Sigmoid colon (tissue), 7 donors: ENCODE results near the gene NT5M. TPM values are rescaled to one million over a fixed set of nuclear protein-coding genes. Genes with fewer than 3 reads are reported as not detected.
A peak's percentile ranks its signal among the peaks of the same experiment; 100 is the strongest.

ENCODE experiments used
- DNase-seq: peaks from one replicate; pipeline ENCODE4 v3.0.0-alpha.2; 2019
- H3K27ac ChIP-seq, 4 donors: fragments of 200-600 bp; sonication (generic); one replicate each; pipeline ENCODE4 v1.5.1; 2016 to 2019; ENCODE audit warnings: mild to moderate bottlenecking in 1 of 4
- H3K27me3 ChIP-seq, 3 donors: fragments of 200-600 bp; sonication (generic); one replicate each; pipeline ENCODE4 v1.5.1; 2019; ENCODE audit warnings: mild to moderate bottlenecking in 1 of 3
- H3K36me3 ChIP-seq, 4 donors: fragments of 200-600 bp; sonication (generic); one replicate each; pipeline ENCODE4 v1.5.1; 2016 to 2019
- H3K4me1 ChIP-seq, 4 donors: fragments of 200-600 bp; sonication (generic); one replicate each; pipeline ENCODE4 v1.5.1; 2017 to 2019
- H3K4me3 ChIP-seq, 4 donors: fragments of 200-600 bp; sonication (generic); one replicate each; pipeline ENCODE4 v1.5.1; 2017 to 2019; ENCODE audit warnings: mild to moderate bottlenecking in 2 of 4, moderate library complexity in 1 of 4
- H3K9me3 ChIP-seq, 4 donors: fragments of 200-600 bp in 3 of 4; sonication (generic) in 3 of 4; one replicate each; pipeline versions ENCODE4 v1.5.1 to v1.6.1; 2013 to 2019
- EP300 ChIP-seq, 4 donors: sonication (generic); formaldehyde crosslinking; IDR thresholded peaks; one replicate each; pipeline ENCODE4 v1.6.1; 2017; ENCODE audit warnings: antibody characterized with exemption in 4 of 4
- POLR2A ChIP-seq, 2 donors: fragments of 450-650 bp; IDR thresholded peaks; one replicate each; pipeline ENCODE4 v1.6.1; 2016; ENCODE audit warnings: antibody characterized with exemption in 2 of 2, mild to moderate bottlenecking in 2 of 2, moderate library complexity in 2 of 2
- POLR2AphosphoS5 ChIP-seq, 4 donors: sonication (generic); formaldehyde crosslinking; IDR thresholded peaks; one replicate each; pipeline ENCODE4 v1.6.1; 2017; ENCODE audit warnings: antibody characterized with exemption in 4 of 4
- WGBS, 2 donors: extraction: QIAGEN DNeasy Blood & Tissue Kit; methylation state at CpG; one replicate each; pipeline ENCODE4 v1.1.7; 2013; 5-methylcytosine and 5-hydroxymethylcytosine counted together
- intact Hi-C: fragments of 100-400 bp; cut with DNase I; formaldehyde crosslinking; loops from one replicate; pipeline ENCODE4 v1.15.1; 2023
- polyA plus RNA-seq, 3 donors: library from polyadenylated mRNA; stranded (reverse); fragments of 200-250 nt; gene quantifications; one replicate each; pipeline ENCODE4 v1.2.3, GENCODE V29; 2013
- total RNA-seq, 4 donors: library from RNA; depleted of rRNA; stranded (reverse); fragments of >200 nt; gene quantifications; one replicate each; pipeline ENCODE4 v1.1.0, GENCODE V29; 2016
- TF ChIP-seq, protein P1 (sequence below), 4 experiments: fragments of 450-650 bp in 3 of 4; fragments of 200-600 bp in 1 of 4; IDR thresholded peaks; one replicate each; pipeline ENCODE4 v1.5.1; 2016 to 2019; ENCODE audit warnings: antibody characterized with exemption in 4 of 4, mild to moderate bottlenecking in 3 of 4, moderate library complexity in 2 of 4
- donor health status: healthy with polysubstance abuse.
- donor health status: Bipolar disorder and iron deficiency.
- donor health status: healthy.

NT5M gene
- total and polyA plus RNA-seq, 7 donors = 0.92 to 5.8 (median 4.3) TPM

DNA sequence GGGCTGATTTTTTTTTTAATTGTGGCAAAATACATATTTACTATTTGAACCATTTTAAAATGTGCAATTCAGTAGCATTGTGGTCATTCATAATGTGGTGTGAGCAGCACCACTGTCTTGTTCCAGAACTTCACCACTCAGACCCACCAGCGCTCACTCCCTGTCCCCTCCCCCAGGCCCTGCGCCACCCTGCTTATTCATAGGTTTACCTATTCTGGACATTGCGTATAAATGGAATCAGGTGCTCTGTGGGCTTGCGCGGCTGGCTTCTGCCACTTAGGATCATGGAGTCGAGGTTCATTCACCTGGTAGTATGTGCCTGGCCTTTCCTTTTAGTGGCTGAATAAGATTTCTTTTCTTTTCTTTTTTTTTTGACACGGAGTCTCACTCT is 59.4 kb downstream of the NT5M start:
- H3K27me3 ChIP-seq = peaks cover 2 to 32% (median 6%) of the 10 kb centered on the region in 3 donors
- DNase-seq = peak; percentile 36
- WGBS, 2 donors = 95 to 97% methylated on average over 7 of the region's 7 CpGs
- TF ChIP-seq, protein P1, sequence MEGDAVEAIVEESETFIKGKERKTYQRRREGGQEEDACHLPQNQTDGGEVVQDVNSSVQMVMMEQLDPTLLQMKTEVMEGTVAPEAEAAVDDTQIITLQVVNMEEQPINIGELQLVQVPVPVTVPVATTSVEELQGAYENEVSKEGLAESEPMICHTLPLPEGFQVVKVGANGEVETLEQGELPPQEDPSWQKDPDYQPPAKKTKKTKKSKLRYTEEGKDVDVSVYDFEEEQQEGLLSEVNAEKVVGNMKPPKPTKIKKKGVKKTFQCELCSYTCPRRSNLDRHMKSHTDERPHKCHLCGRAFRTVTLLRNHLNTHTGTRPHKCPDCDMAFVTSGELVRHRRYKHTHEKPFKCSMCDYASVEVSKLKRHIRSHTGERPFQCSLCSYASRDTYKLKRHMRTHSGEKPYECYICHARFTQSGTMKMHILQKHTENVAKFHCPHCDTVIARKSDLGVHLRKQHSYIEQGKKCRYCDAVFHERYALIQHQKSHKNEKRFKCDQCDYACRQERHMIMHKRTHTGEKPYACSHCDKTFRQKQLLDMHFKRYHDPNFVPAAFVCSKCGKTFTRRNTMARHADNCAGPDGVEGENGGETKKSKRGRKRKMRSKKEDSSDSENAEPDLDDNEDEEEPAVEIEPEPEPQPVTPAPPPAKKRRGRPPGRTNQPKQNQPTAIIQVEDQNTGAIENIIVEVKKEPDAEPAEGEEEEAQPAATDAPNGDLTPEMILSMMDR (IDR thresholded peaks at IDR 0.05) = no peak
- TF ChIP-seq POLR2AphosphoS5 (IDR thresholded peaks at IDR 0.05) (no peak), EP300 (IDR thresholded peaks at IDR 0.05) (no peak), POLR2A (IDR thresholded peaks at IDR 0.05) (no peak)
- H3K36me3 ChIP-seq = no peaks in the 10 kb centered on the region
- peaks cover 0 to 5% (median 0%) of the 10 kb centered on the region in 4 donors for H3K9me3 ChIP-seq
- no peak overlapping the region for H3K27ac ChIP-seq
- no peaks in the 10 kb centered on the region for H3K4me1 ChIP-seq
- intact Hi-C loops = no loop called here
- H3K4me3 ChIP-seq = no peak overlapping the region

DNA sequence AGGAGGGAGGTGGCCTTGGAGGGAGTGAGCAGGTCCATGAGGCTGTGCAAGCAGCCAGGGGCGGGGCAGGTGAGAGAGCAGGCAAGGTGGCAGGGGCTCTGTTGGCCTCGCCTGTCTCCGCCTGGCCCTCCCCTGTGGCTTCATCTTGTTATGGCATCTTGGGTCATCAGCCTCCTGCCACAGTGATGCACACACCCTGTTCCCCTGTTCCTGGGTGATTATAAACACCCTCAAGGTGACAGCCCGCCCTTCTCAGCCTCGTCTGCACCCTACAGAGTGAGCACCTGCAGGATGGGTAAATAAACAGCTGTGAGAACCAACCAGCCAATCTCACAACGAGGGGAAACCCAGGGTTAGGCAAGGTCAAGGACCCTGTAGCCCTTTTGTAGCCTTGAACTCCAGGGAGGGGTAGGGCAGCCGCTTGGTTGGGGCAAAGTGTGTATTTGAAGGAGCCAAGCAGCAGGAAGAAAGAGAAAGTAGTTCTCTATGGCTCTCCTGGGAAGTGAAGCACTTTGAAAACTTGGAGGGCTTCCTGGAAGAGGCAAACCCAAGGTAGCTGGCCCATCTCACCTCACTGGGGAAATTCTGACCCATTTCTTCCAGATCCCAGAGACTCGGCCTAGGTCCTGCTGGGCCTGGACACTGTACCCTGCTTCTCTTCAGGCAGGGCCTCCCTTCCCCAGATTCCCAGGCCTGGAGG is 60.6 kb downstream of the NT5M start:
- H3K9me3 ChIP-seq = peaks cover 0 to 5% (median 0%) of the 10 kb centered on the region in 4 donors
- peak; percentile 44 for DNase-seq
- TF ChIP-seq POLR2A (IDR thresholded peaks at IDR 0.05) (no peak), EP300 (IDR thresholded peaks at IDR 0.05) (no peak), POLR2AphosphoS5 (IDR thresholded peaks at IDR 0.05) (no peak)
- TF ChIP-seq, protein P1 (IDR thresholded peaks at IDR 0.05) = no peak

DNA sequence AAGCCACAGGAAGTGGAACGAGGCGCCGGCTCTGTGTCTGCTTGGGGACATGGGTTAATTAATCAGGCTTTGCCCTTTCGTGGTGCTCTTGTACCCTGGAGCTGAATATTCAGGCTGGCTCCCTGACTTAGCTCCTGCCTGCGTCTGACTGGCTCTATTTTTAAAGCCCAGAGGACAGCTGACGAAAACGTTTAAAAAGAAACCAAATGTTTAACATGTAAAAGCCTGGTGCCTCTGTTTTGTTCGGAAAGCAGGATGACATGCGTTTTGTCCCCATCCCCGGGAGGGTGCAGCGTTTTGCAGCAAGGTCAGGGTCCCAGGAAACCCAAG is 61.1 kb downstream of the NT5M start:
- peak; percentile 35 for DNase-seq
- TF ChIP-seq, protein P1 (IDR thresholded peaks at IDR 0.05) = no peak
- TF ChIP-seq EP300 (IDR thresholded peaks at IDR 0.05) = no peak
- TF ChIP-seq POLR2A (IDR thresholded peaks at IDR 0.05) = no peak
- no peak for TF ChIP-seq POLR2AphosphoS5 (IDR thresholded peaks at IDR 0.05)
- Histone ChIP-seq H3K27me3 (peaks cover 2 to 32% (median 6%) of the 10 kb centered on the region in 3 donors), H3K9me3 (peaks cover 0 to 5% (median 0%) of the 10 kb centered on the region in 4 donors), H3K4me1 (no peaks in the 10 kb centered on the region), H3K27ac (no peak overlapping the region), H3K36me3 (no peaks in the 10 kb centered on the region), H3K4me3 (no peak overlapping the region)
- whole genome bisulfite sequencing, 2 donors = 62 to 66% methylated on average over 11 of the region's 11 CpGs
- intact Hi-C loops = no loop called here

More for the DNA sequence above, 60.6 kb downstream of the NT5M start:
- Histone ChIP-seq H3K27ac (no peak overlapping the region), H3K27me3 (peaks cover 2 to 32% (median 6%) of the 10 kb centered on the region in 3 donors), H3K4me3 (no peak overlapping the region), H3K4me1 (no peaks in the 10 kb centered on the region), H3K36me3 (no peaks in the 10 kb centered on the region)
- intact Hi-C loops = no loop called here
- 23 to 52% methylated on average over 8 of the region's 8 CpGs for WGBS, 2 donors

DNA sequence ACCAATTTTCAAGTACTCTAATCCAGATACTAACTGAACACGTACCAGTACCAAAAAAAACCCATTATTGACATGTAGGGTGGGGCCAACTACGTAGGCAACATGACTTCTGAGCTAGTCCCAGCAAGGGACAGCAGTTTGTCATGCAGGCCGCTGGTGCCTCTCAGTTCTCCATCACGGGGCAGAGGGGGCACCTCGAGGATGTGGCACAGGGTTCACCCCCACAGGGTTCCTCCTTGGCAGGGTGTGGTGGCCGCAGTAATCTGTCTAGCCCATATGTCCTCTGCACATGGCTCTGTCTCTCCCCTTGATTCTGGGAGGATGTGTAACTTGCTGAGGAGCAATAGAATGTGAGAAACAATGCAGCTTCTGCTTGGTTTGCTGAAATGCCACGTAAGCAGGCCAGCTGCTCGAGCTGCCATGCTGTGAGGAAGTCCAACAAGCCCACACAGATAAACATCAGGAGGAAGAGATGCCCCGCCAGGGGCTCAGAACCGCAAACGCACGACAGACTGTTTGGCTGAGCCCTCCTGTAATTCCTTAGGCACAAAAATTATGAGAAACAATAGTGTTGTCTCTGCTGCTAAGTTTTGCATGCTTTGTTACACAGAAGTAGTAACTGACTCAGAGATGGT is 62.4 kb downstream of the NT5M start:
- 84 to 86% methylated on average over 12 of the region's 12 CpGs for WGBS, 2 donors
- Histone ChIP-seq H3K27me3 (peaks cover 2 to 32% (median 6%) of the 10 kb centered on the region in 3 donors), H3K4me1 (no peaks in the 10 kb centered on the region), H3K4me3 (no peak overlapping the region), H3K27ac (no peak overlapping the region), H3K9me3 (no peaks in the 10 kb centered on the region), H3K36me3 (no peaks in the 10 kb centered on the region)
- TF ChIP-seq POLR2A (IDR thresholded peaks at IDR 0.05) (no peak), EP300 (IDR thresholded peaks at IDR 0.05) (no peak), POLR2AphosphoS5 (IDR thresholded peaks at IDR 0.05) (no peak)
- TF ChIP-seq, protein P1 (IDR thresholded peaks at IDR 0.05) = no peak
- intact Hi-C loops = no loop called here
- DNase-seq = no peak
